ENCODE data around the gene ALDH4A1.

DNA sequence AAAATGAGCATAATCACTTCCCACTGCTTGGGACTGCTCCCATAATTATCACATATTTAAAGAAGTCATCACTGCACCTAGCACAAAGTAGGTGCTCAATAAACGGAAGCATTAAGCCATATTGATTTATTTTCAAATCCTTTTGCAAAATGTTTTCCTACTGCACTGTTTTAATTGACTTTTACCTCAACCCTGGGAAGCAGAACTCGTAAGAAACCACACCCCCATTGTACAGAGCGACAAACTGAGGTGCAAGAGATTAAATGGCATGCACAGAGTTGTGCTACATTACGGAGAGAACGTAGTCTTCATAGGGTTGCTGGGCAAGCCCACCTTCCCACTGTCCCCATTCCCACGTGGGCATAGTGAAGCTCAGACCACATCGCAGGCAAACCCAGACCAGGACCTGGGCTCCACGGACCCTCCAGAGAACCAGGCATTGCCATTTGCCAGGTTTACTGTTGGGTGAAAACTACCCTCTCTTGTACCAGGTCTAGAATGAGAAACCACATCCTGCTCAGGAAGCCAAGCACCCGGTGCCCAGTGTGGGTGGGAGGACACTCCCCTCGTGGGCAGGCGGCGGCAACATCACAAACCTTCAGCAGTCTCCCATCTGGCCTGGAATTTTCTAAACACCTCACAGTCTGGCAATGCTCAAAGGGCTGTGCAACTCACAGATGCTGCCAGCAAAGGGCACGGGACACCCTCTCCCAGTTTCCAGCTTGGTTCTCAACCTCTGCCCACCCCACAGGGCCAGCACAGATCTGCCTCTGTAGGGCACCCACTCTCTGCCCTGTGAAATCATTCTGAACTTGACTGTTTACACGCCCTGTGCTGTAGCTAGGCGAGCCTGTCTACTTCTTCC is 45.9 kb upstream of the ALDH4A1 start:
- no peak for TF ChIP-seq POLR2A (IDR thresholded peaks at IDR 0.05)
- TF ChIP-seq, protein P1, sequence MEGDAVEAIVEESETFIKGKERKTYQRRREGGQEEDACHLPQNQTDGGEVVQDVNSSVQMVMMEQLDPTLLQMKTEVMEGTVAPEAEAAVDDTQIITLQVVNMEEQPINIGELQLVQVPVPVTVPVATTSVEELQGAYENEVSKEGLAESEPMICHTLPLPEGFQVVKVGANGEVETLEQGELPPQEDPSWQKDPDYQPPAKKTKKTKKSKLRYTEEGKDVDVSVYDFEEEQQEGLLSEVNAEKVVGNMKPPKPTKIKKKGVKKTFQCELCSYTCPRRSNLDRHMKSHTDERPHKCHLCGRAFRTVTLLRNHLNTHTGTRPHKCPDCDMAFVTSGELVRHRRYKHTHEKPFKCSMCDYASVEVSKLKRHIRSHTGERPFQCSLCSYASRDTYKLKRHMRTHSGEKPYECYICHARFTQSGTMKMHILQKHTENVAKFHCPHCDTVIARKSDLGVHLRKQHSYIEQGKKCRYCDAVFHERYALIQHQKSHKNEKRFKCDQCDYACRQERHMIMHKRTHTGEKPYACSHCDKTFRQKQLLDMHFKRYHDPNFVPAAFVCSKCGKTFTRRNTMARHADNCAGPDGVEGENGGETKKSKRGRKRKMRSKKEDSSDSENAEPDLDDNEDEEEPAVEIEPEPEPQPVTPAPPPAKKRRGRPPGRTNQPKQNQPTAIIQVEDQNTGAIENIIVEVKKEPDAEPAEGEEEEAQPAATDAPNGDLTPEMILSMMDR (IDR thresholded peaks at IDR 0.05), result no peak

All from adrenal gland (tissue), 5 donors.